ENCODE measurements around the gene ASXL2. TPM values are rescaled to one million over a fixed set of nuclear protein-coding genes. Genes with fewer than 3 reads are reported as not detected.

ASXL2 gene
- total and polyA plus RNA-seq, 4 donors: 2.4 to 29.0 (median 12.3) TPM

DNA sequence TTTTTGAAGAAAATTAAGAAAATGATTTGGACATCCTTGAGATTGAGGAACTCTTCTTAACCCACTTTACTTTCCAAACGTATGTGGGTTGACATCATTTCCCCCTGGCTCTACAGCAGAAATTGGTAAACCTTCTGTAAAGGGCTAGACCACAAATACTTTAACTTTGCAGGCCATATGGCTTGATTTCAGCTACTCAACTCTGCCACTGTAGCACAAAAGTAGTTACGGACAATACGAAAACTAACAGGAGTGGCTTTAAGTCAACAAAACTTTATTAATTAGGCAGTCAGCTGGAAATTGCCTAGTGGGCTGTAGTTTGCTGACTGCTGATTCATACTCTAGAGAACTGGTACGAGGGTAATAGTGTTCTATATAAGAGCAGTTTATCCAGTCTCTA is 121.8 kb downstream of the ASXL2 start:
- Histone ChIP-seq H3K4me1 (ENCODE audit: control insufficient read depth in 5 of 5, insufficient read depth in 5 of 5, low read length in 5 of 5) (peaks cover 0 to 2% (median 0%) of the 10 kb centered on the region in 5 donors), H3K36me3 (ENCODE audit: control insufficient read depth in 4 of 4, insufficient read depth in 4 of 4, low read length in 4 of 4) (peaks cover 2 to 30% (median 18%) of the 10 kb centered on the region in 4 donors), H3K9ac (ENCODE audit: insufficient read depth in 1 of 2, low read length in 2 of 2) (no peak overlapping the region), H3K27me3 (ENCODE audit: control insufficient read depth in 3 of 3, insufficient read depth in 3 of 3, low read length in 2 of 3) (no peaks in the 10 kb centered on the region), H3K4me3 (no peak overlapping the region), H3K27ac (ENCODE audit: low read depth in 1 of 2, low read length in 1 of 2) (no peak overlapping the region), H3K9me3 (ENCODE audit: control insufficient read depth in 4 of 4, insufficient read depth in 3 of 4, low read length in 3 of 4) (no peaks in the 10 kb centered on the region)
- WGBS, 2 donors: 33 to 58% methylated on average over 4 of the region's 4 CpGs
- no peak for ATAC-seq (ENCODE audit: insufficient read depth, low FRiP score)
- DNase-seq: no peak
- TF ChIP-seq, protein P1, sequence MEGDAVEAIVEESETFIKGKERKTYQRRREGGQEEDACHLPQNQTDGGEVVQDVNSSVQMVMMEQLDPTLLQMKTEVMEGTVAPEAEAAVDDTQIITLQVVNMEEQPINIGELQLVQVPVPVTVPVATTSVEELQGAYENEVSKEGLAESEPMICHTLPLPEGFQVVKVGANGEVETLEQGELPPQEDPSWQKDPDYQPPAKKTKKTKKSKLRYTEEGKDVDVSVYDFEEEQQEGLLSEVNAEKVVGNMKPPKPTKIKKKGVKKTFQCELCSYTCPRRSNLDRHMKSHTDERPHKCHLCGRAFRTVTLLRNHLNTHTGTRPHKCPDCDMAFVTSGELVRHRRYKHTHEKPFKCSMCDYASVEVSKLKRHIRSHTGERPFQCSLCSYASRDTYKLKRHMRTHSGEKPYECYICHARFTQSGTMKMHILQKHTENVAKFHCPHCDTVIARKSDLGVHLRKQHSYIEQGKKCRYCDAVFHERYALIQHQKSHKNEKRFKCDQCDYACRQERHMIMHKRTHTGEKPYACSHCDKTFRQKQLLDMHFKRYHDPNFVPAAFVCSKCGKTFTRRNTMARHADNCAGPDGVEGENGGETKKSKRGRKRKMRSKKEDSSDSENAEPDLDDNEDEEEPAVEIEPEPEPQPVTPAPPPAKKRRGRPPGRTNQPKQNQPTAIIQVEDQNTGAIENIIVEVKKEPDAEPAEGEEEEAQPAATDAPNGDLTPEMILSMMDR (IDR thresholded peaks at IDR 0.05; ENCODE audit: control extremely low read depth, extremely low read depth): no peak

DNA sequence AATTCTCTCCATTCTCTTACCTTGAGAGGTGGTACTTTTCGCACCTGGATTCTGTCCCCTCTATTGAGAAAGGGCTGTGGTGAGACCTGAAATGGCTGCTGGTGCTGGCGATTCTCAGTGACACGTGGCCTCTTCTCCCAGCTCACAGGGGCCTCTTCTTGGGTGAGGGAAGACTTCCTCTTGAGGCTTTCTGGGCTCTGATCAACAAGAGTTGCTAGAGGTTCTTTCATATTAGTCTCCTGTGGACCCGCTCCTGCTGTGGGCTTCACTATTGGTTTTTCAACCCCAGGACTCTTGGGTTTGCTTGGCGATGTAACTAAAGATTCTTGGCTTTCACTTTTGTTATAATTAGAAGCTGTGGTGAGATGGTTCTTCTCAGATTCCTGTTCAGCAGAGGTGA is 128.6 kb downstream of the ASXL2 start:
- ATAC-seq (ENCODE audit: insufficient read depth, low FRiP score) (no peak), DNase-seq (no peak)
- Histone ChIP-seq H3K4me3 (no peak overlapping the region), H3K4me1 (ENCODE audit: control insufficient read depth in 5 of 5, insufficient read depth in 5 of 5, low read length in 5 of 5) (peaks cover 0 to 2% (median 0%) of the 10 kb centered on the region in 5 donors), H3K27ac (ENCODE audit: low read depth in 1 of 2, low read length in 1 of 2) (no peak overlapping the region), H3K27me3 (ENCODE audit: control insufficient read depth in 3 of 3, insufficient read depth in 3 of 3, low read length in 2 of 3) (no peaks in the 10 kb centered on the region), H3K36me3 (ENCODE audit: control insufficient read depth in 4 of 4, insufficient read depth in 4 of 4, low read length in 4 of 4) (peaks cover 14 to 35% (median 25%) of the 10 kb centered on the region in 4 donors), H3K9ac (ENCODE audit: insufficient read depth in 1 of 2, low read length in 2 of 2) (no peak overlapping the region), H3K9me3 (ENCODE audit: control insufficient read depth in 4 of 4, insufficient read depth in 3 of 4, low read length in 3 of 4) (no peaks in the 10 kb centered on the region)
- 76 to 86% methylated on average over 5 of the region's 5 CpGs for WGBS, 2 donors
- TF ChIP-seq, protein P1 (IDR thresholded peaks at IDR 0.05; ENCODE audit: control extremely low read depth, extremely low read depth): no peak

DNA sequence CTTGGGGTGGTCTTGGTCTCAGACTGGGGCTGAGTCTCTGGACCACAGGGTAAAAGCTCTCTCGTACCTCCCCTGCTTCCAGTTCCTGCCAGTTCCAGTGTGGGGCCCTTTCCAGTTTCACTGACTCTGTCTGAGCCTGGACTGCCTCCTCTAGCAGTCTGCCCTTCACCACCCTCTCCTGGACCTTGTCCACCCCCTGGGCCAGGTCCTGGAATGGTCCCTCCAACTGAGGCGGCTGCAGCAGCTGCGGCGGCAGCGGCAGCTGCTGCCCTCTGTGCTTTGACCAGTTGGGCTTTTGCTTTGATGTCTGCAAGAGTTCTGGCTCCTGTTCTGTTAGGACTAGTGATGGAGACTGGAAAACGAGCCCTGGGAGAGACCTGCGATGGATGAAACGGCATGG is 134.2 kb downstream of the ASXL2 start:
- no peak overlapping the region for H3K4me3 ChIP-seq
- H3K36me3 ChIP-seq (ENCODE audit: control insufficient read depth in 4 of 4, insufficient read depth in 4 of 4, low read length in 4 of 4): peaks cover 13 to 28% (median 25%) of the 10 kb centered on the region in 4 donors
- WGBS, 2 donors: 94% methylated on average over 8 of the region's 8 CpGs
- DNase-seq (no peak), ATAC-seq (ENCODE audit: insufficient read depth, low FRiP score) (no peak)
- H3K9ac ChIP-seq (ENCODE audit: insufficient read depth in 1 of 2, low read length in 2 of 2): no peak overlapping the region
- H3K27me3 ChIP-seq (ENCODE audit: control insufficient read depth in 3 of 3, insufficient read depth in 3 of 3, low read length in 2 of 3): no peaks in the 10 kb centered on the region
- TF ChIP-seq, protein P1 (IDR thresholded peaks at IDR 0.05; ENCODE audit: control extremely low read depth, extremely low read depth): no peak
- H3K4me1 ChIP-seq (ENCODE audit: control insufficient read depth in 5 of 5, insufficient read depth in 5 of 5, low read length in 5 of 5): peaks cover 0 to 6% (median 0%) of the 10 kb centered on the region in 5 donors
- no peak overlapping the region for H3K27ac ChIP-seq (ENCODE audit: low read depth in 1 of 2, low read length in 1 of 2)
- peaks cover 0 to 2% (median 0%) of the 10 kb centered on the region in 4 donors for H3K9me3 ChIP-seq (ENCODE audit: control insufficient read depth in 4 of 4, insufficient read depth in 3 of 4, low read length in 3 of 4)
